CMK (cell line): ENCODE results near the gene MAN1C1.

ENCODE experiments used
- DNase-seq: peaks from one replicate; pipeline ENCODE4 v3.0.0-alpha.2; 2010; ENCODE audit warnings: low read depth

MAN1C1 gene

GRCh38 chr1:25616095-25616986, at the start of gene MAN1C1:
Gene MAN1C1, plus strand, starts transcription at chr1:25616791. Its CDS starts 1,007 bp downstream, at chr1:25617798.
- peak; percentile 78 for DNase-seq

GRCh38 chr1:25567710-25568089, 48.9 kb upstream of the MAN1C1 start:
- no peak for DNase-seq

GRCh38 chr1:25568090-25568833, 48.3 kb upstream of the MAN1C1 start:
- DNase-seq: no peak

GRCh38 chr1:25568834-25569596, 47.6 kb upstream of the MAN1C1 start:
- DNase-seq: no peak

GRCh38 chr1:25569597-25570396, 46.8 kb upstream of the MAN1C1 start:
- no peak for DNase-seq

GRCh38 chr1:25570798-25571521, 45.6 kb upstream of the MAN1C1 start:
- no peak for DNase-seq

DNA sequence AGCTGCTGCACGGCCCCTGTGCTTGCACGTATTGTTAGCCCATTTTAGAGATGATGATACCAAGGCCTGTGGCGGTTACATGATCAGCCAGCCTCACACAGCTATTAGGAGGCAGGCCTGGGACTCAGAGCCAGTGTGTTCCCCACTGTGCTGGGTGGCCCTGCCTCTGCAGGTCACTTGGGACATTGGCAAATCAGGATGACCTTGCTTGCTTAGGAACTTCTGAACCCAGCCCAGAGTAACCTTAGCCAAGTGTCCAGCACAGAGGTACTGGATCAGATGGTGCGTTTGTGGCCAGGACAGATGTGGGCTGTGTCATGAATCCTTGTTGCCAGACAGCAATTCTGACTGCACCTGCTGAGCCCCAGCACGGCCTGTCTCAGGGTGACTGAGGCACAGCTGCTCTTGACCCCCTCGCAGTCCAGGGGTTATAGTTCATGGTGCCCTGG, 45.0 kb upstream of the MAN1C1 start:
- no peak for DNase-seq

- no peak for DNase-seq
Measured at GRCh38 chr1:25572107-25572506, 44.5 kb upstream of the MAN1C1 start.

DNA sequence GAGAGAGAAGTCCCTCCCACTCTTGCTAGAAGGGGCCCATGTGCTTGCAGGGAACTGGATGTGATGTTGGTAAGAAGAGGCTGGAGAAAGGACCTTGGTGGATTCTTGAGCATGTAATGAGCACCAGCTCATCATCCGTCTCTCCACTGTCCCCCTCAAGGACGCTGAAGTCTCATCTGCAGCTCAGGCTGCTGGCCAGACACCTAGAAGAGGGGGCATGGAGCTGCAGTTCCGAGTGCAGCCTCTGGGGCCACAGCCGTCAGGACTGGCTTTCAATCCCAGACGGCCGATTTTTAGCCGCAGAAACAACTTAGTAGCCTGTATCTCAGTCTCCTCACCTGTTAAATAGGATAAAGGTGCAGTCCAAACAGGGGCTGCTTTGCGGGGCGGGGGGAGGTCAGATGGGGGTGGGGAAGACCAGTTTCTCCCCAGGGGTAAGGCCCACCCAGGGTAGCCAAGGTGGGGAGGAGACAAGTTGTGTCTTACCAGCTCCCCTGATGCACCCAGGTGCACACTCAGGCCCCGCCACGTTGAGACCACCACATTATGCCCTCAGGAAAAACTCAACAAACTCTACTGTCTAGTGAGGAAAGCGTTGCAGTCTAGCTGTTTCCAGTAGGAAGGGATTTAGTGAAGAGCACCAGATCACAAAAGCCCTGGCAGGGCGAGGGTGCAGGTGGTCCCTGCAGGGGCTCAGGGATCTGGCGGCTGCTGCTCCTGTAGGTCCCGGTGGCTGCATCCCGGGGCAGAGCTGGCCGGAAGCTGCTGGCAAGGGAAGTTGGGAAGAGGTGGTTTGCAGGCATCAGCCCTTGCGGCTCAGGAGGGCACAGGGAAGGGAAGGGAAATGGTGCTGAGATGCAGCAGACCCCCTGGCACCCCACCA, 43.6 kb upstream of the MAN1C1 start:
- DNase-seq: no peak

DNA sequence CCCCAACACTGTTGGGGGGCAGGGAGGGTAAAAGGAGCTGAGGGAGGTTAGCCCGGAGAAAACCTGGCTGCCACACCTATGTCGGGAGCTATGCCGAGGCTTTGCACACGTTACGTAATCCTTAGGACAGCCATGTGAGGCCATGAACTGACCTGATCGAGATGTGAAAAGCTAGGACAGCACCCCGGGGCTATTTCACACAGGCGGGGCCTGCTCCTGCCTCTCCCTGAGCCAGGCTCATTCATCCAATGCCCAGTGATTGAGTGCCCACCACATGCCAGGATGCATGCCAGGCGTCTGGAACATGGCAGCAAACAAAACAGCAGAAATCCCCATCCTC, 43.0 kb upstream of the MAN1C1 start:
- DNase-seq: no peak

DNA sequence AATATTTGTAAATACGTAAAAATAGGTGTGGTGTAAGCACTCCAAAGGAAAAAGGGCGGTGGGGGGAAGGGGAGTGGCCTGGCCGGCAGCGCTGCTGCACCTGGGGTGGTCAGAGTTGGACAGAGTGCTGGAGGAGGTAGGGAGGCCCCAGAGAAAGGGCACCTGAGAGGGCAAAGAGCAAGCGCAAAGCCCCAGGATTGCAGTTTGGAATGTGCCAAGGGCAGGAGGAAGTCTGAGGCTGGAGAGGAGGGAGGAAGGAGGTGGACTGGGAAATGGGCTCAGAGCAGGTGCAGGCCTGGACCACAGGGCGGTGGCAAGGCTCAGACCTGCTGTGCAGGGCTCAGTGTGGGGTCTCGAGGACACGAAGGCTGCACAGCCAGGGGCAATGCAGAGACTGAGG, 42.6 kb upstream of the MAN1C1 start:
- no peak for DNase-seq

DNA sequence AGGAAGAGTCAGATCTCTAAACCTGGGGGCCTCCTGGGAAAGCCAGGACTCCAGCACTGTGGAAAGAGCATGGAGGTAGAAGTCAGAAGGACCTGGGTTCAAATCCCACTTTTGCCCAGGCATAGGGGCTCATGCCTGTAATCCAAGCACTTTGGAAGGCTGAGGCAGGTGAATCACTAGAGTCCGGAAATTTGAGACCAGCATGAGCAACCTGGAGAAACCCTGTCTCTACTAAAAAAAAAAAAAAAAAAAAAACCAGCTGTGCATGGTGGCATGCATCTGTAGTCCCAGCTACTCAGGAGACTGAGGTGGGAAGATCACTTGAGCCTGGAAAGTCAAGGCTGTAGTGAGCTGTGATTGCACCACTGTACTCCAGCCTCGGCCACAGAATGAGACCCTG, 41.4 kb upstream of the MAN1C1 start:
- no peak for DNase-seq

DNA sequence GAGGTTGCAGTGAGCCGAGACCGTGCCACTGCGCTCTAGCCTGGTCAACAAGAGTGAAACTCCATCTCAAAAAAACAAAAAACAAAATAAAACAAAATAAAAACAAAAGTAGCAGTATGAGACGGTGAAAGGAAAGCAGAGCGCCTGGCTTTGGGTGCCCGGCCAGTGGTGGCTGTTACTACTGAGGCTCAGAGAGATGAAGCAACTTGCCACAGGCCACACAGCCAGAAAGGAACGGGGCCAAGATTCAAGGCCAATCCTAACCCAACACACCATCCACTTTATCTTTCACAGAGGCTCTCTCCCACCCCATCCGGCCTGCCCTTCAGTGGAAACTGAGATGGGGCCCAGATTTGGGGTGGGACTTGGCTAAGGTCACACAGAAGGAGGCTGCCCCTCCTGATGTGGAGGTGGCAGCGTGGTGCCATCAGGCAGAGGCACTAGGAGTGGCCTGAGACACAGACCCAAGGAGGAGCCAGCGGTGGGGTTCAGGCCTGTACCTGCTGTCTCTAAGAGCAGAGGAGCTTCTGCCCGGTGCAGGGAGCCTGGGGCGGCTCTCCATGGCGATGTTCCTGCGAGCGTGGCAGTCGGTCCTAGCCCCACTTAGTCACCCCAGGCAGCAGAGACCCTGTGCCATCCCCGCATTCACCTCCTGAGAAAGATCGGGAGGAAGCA, 40.0 kb upstream of the MAN1C1 start:
- no peak for DNase-seq

GRCh38 chr1:25577134-25577920, 39.3 kb upstream of the MAN1C1 start:
- no peak for DNase-seq

GRCh38 chr1:25579292-25580252, 37.0 kb upstream of the MAN1C1 start:
- DNase-seq: no peak

DNA sequence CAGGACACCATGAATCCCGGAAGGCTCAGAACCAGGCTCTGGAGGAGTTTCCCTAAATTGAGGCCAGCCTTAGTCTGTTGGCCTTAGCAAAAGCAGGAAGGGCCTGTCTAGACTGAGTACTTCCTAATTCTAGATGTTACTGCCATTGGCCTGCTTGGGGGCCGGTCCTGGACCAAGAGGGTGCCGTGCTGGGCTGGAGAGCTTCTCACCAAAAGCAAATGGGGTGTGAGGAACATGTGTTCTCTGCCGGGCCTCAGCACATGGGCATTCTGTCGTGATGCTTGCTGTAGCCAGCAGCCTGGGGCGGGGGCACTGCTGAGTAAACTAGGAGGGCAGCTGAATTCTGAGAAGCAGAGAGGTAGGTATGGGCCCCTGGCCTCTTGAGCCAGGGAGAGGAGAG, 35.7 kb upstream of the MAN1C1 start:
- no peak for DNase-seq

- no peak for DNase-seq
Measured at GRCh38 chr1:25581764-25582163, 34.8 kb upstream of the MAN1C1 start.
